ENCODE results near the gene MYG1. TPM values are rescaled to one million over a fixed set of nuclear protein-coding genes. Genes with fewer than 3 reads are reported as not detected.

The MYG1 gene
- total and polyA plus RNA-seq, 2 donors (not counting 3 experiments of a cell fraction or from before 2014, with no cell fraction given) = 65.5 to 65.8 TPM

- no peaks in the 10 kb centered on the region for H4K20me1 ChIP-seq (replicated peaks; ENCODE audit: control insufficient read depth, extremely low read depth, insufficient read depth, low read length)
- H3K9ac ChIP-seq (replicated peaks; ENCODE audit: extremely low read depth, insufficient read depth, low read length) = no peak overlapping the region
- no peak overlapping the region for H2AFZ ChIP-seq (ENCODE audit: low read depth, low read length)
- ChIA-PET POLR2A (no interaction called here), CTCF (interaction anchor here (1.2 to 3.3 kb wide), 5 partner anchors 10 to 81 kb away, joined by 4 to 15 read pairs (median 5); partner anchors contain the start of gene AAAS)
- no peaks in the 10 kb centered on the region for H3K9me1 ChIP-seq (replicated peaks; ENCODE audit: control insufficient read depth, extremely low read depth, insufficient read depth, low read length)
- no peak overlapping the region for H3K4me3 ChIP-seq (replicated peaks in 1 of 3; ENCODE audit: insufficient read depth in 1 of 3, low read depth in 1 of 3, low read length in 3 of 3)
- FAIRE-seq (no peak), DNase-seq (ENCODE audit: low read depth, low spot score) (no peak)
- no peak for TF ChIP-seq JUN (IDR thresholded peaks at IDR 0.05; ENCODE audit: borderline replicate concordance, insufficient read depth, insufficient read length, low read depth)
- no peak for TF ChIP-seq CTCF (IDR thresholded peaks at IDR 0.05; ENCODE audit: extremely low read depth in 1 of 2, insufficient read depth in 1 of 2, low read depth in 1 of 2, low read length in 2 of 2)
- no peak for TF ChIP-seq FOS (IDR thresholded peaks at IDR 0.05; ENCODE audit: borderline replicate concordance, insufficient read depth, low read length)
- no peak for TF ChIP-seq MYC (IDR thresholded peaks at IDR 0.05; ENCODE audit: low read depth, low read length)
- TF ChIP-seq MAX (IDR thresholded peaks at IDR 0.05; ENCODE audit: insufficient read depth, insufficient read length) = no peak
- TF ChIP-seq POLR2AphosphoS5 (IDR thresholded peaks at IDR 0.05; ENCODE audit: insufficient read depth, low read depth, low read length) = no peak
- TF ChIP-seq GATA2 (IDR thresholded peaks at IDR 0.05; ENCODE audit: insufficient read depth, insufficient read length, low read depth, low read length) = no peak
- TF ChIP-seq EZH2 (IDR thresholded peaks at IDR 0.05; ENCODE audit: borderline replicate concordance, low read depth, low read length, severe bottlenecking) = no peak
- no peak for TF ChIP-seq POLR2A (IDR thresholded peaks at IDR 0.05; ENCODE audit: low read depth, low read length)
- dilution Hi-C loops (cut with MboI; ENCODE audit: extremely low pct_ligation_motif_present, low sequenced_read_pairs) = no loop called here
- peaks cover 18 to 21% of the 10 kb centered on the region in 2 experiments for H3K27me3 ChIP-seq (ENCODE audit: control insufficient read depth in 2 of 2, insufficient read depth in 2 of 2, low read length in 2 of 2)
- no peaks in the 10 kb centered on the region for H3K9me3 ChIP-seq (replicated peaks; ENCODE audit: control insufficient read depth, insufficient read depth, low read length)
- H3K79me2 ChIP-seq (ENCODE audit: control insufficient read depth, insufficient read depth, low read length) = no peaks in the 10 kb centered on the region
- H3K27ac ChIP-seq (ENCODE audit: insufficient read depth, low read depth, low read length) = no peak overlapping the region
- H3K36me3 ChIP-seq (ENCODE audit: control insufficient read depth in 2 of 2, extremely low read depth in 1 of 2, insufficient read depth in 2 of 2, low read length in 2 of 2) = no peaks in the 10 kb centered on the region
- no peak overlapping the region for H3K4me2 ChIP-seq (ENCODE audit: insufficient read depth, low read length)
- H3K4me1 ChIP-seq (ENCODE audit: control insufficient read depth, extremely low read depth, insufficient read depth, low read length) = peaks cover 5% of the 10 kb centered on the region
- no TSS peak for BruUV-seq (replicated peaks)
- intact Hi-C loops (cut with micrococcal nuclease) = no loop called here
Measured at GRCh38 chr12:53340398-53340797, 40.9 kb downstream of the MYG1 start.

Measured in endothelial cell of umbilical vein (primary cell).